Measurements from ENCODE around the gene FAF1.

- TF ChIP-seq CTCF (IDR thresholded peaks at IDR 0.05) (no peak), POLR2A (IDR thresholded peaks at IDR 0.05) (no peak)
Observed at GRCh38 chr1:50462964-50463363, 497.1 kb downstream of the FAF1 start.

Measured in esophagus squamous epithelium (tissue), 4 donors.